HCT116 (cell line): ENCODE measurements around the gene BRWD1. TPM values are rescaled to one million over a fixed set of nuclear protein-coding genes. Genes with fewer than 3 reads are reported as not detected.

Source experiments
- ATAC-seq: fragments of 200-7000 bp; cut with Tn5 transposase; 2 replicates; pipeline ENCODE4 v1.9.1; 2020; ENCODE audit warnings: mild to moderate bottlenecking, moderate library complexity
- BruUV-seq: library from RNA; stranded (reverse); fragments of 400-500 nt; replicated peaks from 2 replicates; lab custom pipeline; 2021; lab: Mats Ljungman, UMichigan
- CTCF ChIA-PET: fragments of 300-600 bp; sonication (Branson Sonifier 250); formaldehyde crosslinking; loops from one replicate; lab custom pipeline; 2021; ENCODE audit warnings: antibody characterized with exemption; lab: Charles Lee
- POLR2A ChIA-PET: fragments of 300-600, 350-600 bp; sonication (Branson Sonifier 250); formaldehyde crosslinking; loops from one replicate; lab custom pipeline; 2021; ENCODE audit warnings: antibody characterized with exemption; lab: Charles Lee
- RAD21 ChIA-PET, 2 experiments: fragments of 300-600 bp; sonication (Branson Sonifier 250); formaldehyde crosslinking; loops; one replicate each; lab custom pipeline; 2023; ENCODE audit warnings: low total read pairs in 2 of 2; ENCODE audit not compliant: uncharacterized antibody in 2 of 2, unreplicated experiment in 2 of 2, low non-redundant PET in 1 of 2; lab: Charles Lee
- DNase-seq: peaks from one replicate; pipeline ENCODE4 v3.0.0-alpha.2; 2010; ENCODE audit warnings: low read depth, low spot score
- H2AFZ ChIP-seq: fragments of 200-600 bp; shearing (Covaris generic), sonication (generic); 2 replicates; pipeline ENCODE4 v1.6.1; 2017; ENCODE audit warnings: low read depth, mixed run types, mixed read lengths, antibody characterized with exemption, low read length; ENCODE audit not compliant: poor library complexity, severe bottlenecking
- H3K27ac ChIP-seq: 2 replicates; pipeline ENCODE4 v1.5.1; 2012; ENCODE audit warnings: low read depth, low read length
- H3K27me3 ChIP-seq: fragments of 200-600 bp; sonication (generic); 2 replicates; pipeline ENCODE4 v1.6.1; 2016; ENCODE audit warnings: mixed run types, low read length, mixed read lengths; ENCODE audit not compliant: insufficient read depth
- H3K36me3 ChIP-seq, 2 experiments: fragments of 200-500 bp in 1 of 2; fragments of 200-600 bp in 1 of 2; sonication (Bioruptor generic) in 1 of 2; sonication (generic) in 1 of 2; 2 replicates each; pipeline versions ENCODE4 v1.5.1 to v1.6.1; 2014 to 2016; ENCODE audit warnings: low read length in 2 of 2, inconsistent platforms in 1 of 2, mixed read lengths in 1 of 2, mixed run types in 1 of 2; ENCODE audit not compliant: insufficient read depth in 2 of 2, control insufficient read depth in 1 of 2
- H3K4me1 ChIP-seq, 2 experiments: fragments of 200-600 bp in 1 of 2; sonication (generic) in 1 of 2; 2 replicates each; pipeline versions ENCODE4 v1.5.1 to v1.6.1; 2012 to 2017; ENCODE audit warnings: low read length in 2 of 2, inconsistent platforms in 1 of 2, mild to moderate bottlenecking in 1 of 2, mixed read lengths in 1 of 2, mixed run types in 1 of 2, moderate library complexity in 1 of 2; ENCODE audit not compliant: insufficient read depth in 2 of 2, control insufficient read depth in 1 of 2
- H3K4me2 ChIP-seq: fragments of 200-600 bp; sonication (generic); 2 replicates; pipeline ENCODE4 v1.6.1; 2017; ENCODE audit warnings: mixed run types, low read length, mixed read lengths
- H3K4me3 ChIP-seq, 2 experiments: fragments of 200-600 bp in 1 of 2; sonication (generic) in 1 of 2; replicated peaks in 1 of 2; 2 replicates each; pipeline ENCODE4 v1.5.1; 2011 to 2016; ENCODE audit warnings: low read length in 2 of 2, control low read depth in 1 of 2, low read depth in 1 of 2, mild to moderate bottlenecking in 1 of 2, mixed read lengths in 1 of 2, mixed run types in 1 of 2
- H3K79me2 ChIP-seq: fragments of 200-600 bp; sonication (generic); 2 replicates; pipeline ENCODE4 v1.6.1; 2017; ENCODE audit warnings: mild to moderate bottlenecking, mixed run types, low read length, moderate library complexity, mixed read lengths; ENCODE audit not compliant: insufficient read depth
- H3K9ac ChIP-seq: fragments of 200-600 bp; sonication (generic); 2 replicates; pipeline ENCODE4 v1.6.1; 2016; ENCODE audit warnings: low read length, mixed read lengths
- H3K9me2 ChIP-seq: fragments of 200-600 bp; sonication (generic), shearing (Covaris generic); 2 replicates; pipeline ENCODE4 v1.6.1; 2017; ENCODE audit warnings: mixed run types, mild to moderate bottlenecking, moderate library complexity; ENCODE audit not compliant: insufficient read depth
- H3K9me3 ChIP-seq, 2 experiments: fragments of 200-500 bp in 1 of 2; fragments of 200-600 bp in 1 of 2; sonication (Bioruptor generic) in 1 of 2; sonication (generic) in 1 of 2; 2 replicates each; pipeline ENCODE4 v1.6.1; 2014 to 2017; ENCODE audit warnings: low read length in 2 of 2, mixed read lengths in 2 of 2, inconsistent platforms in 1 of 2, low read depth in 1 of 2, mild to moderate bottlenecking in 1 of 2, mixed run types in 1 of 2, moderate library complexity in 1 of 2; ENCODE audit not compliant: control insufficient read depth in 1 of 2, insufficient read depth in 1 of 2
- H4K20me1 ChIP-seq: fragments of 200-600 bp; sonication (generic), shearing (Covaris generic); 2 replicates; pipeline ENCODE4 v1.6.1; 2017; ENCODE audit warnings: mixed run types, mild to moderate bottlenecking, moderate library complexity; ENCODE audit not compliant: insufficient read depth
- CBX3 ChIP-seq: IDR thresholded peaks from 2 replicates; pipeline ENCODE4 v1.6.1; 2012; ENCODE audit warnings: low read depth
- CEBPB ChIP-seq: IDR thresholded peaks from 2 replicates; pipeline ENCODE4 v1.6.1; 2012; ENCODE audit warnings: low read depth
- EGR1 ChIP-seq: IDR thresholded peaks from 2 replicates; pipeline ENCODE4 v1.6.1; 2012; ENCODE audit warnings: low read depth
- EZH2 ChIP-seq: fragments of 200-600 bp; sonication (generic); IDR thresholded peaks from 2 replicates; pipeline ENCODE4 v1.6.1; 2017; ENCODE audit warnings: antibody characterized with exemption, mixed run types
- EZH2phosphoT487 ChIP-seq: fragments of 200-600 bp; IDR thresholded peaks from 2 replicates; pipeline ENCODE4 v1.6.1; 2018; ENCODE audit warnings: antibody characterized with exemption, borderline replicate concordance
- FOSL1 ChIP-seq: IDR thresholded peaks from 2 replicates; pipeline ENCODE4 v1.6.1; 2012; ENCODE audit warnings: low read depth
- JUND ChIP-seq: IDR thresholded peaks from 2 replicates; pipeline ENCODE4 v1.6.1; 2012
- POLR2AphosphoS5 ChIP-seq: IDR thresholded peaks from 2 replicates; pipeline ENCODE4 v1.6.1; 2011; ENCODE audit warnings: mild to moderate bottlenecking, low read depth, low read length, moderate library complexity
- SIN3A ChIP-seq: IDR thresholded peaks from 2 replicates; pipeline ENCODE4 v1.6.1; 2012; ENCODE audit warnings: low read depth
- SP1 ChIP-seq: IDR thresholded peaks from 2 replicates; pipeline ENCODE4 v1.6.1; 2012; ENCODE audit warnings: low read depth
- SRF ChIP-seq: IDR thresholded peaks from 2 replicates; pipeline ENCODE4 v1.6.1; 2012; ENCODE audit warnings: low read depth
- TCF7L2 ChIP-seq: IDR thresholded peaks from 2 replicates; pipeline ENCODE4 v1.7.0; 2011; ENCODE audit warnings: borderline replicate concordance, inconsistent platforms; ENCODE audit not compliant: insufficient read depth, insufficient read length; ENCODE audit errors: extremely low read depth
- YY1 ChIP-seq: IDR thresholded peaks from 2 replicates; pipeline ENCODE4 v1.6.1; 2011; ENCODE audit warnings: low read length, low read depth, moderate library complexity, mild to moderate bottlenecking; ENCODE audit not compliant: insufficient replicate concordance; ENCODE audit errors: extremely low read depth
- ZFX ChIP-seq: fragments of 450-650 bp; IDR thresholded peaks from 2 replicates; pipeline ENCODE4 v1.6.1; 2017
- ZNF274 ChIP-seq: fragments of 200-500 bp; sonication (Bioruptor generic); IDR thresholded peaks from 2 replicates; pipeline ENCODE4 v1.6.1; 2014; ENCODE audit warnings: mild to moderate bottlenecking, low read depth, low read length, inconsistent platforms
- intact Hi-C: fragments of 100-400 bp; cut with micrococcal nuclease; formaldehyde crosslinking; loops from 2 replicates; pipeline ENCODE4 v1.10.0; 2022
- total RNA-seq: library from RNA; stranded (reverse); gene quantifications from one replicate; pipeline ENCODE4 v1.2.1, GENCODE V29; 2021; ENCODE audit not compliant: unreplicated experiment
- TF ChIP-seq, protein P1 (sequence below): IDR thresholded peaks from 2 replicates; pipeline ENCODE4 v1.6.1; 2012
- TF ChIP-seq, protein P2 (sequence below): IDR thresholded peaks from 2 replicates; pipeline ENCODE4 v1.6.1; 2012
- TF ChIP-seq, protein P3 (sequence below), 3 experiments: fragments of 200-600 bp in 1 of 3; sonication (generic) in 1 of 3; IDR thresholded peaks in 2 of 3; conservative IDR thresholded peaks in 1 of 3; 2 replicates each; pipeline ENCODE4 v1.5.1; 2012 to 2017; ENCODE audit warnings: low read depth in 2 of 3, low read length in 2 of 3, antibody characterized with exemption in 1 of 3, borderline replicate concordance in 1 of 3, control low read depth in 1 of 3, mild to moderate bottlenecking in 1 of 3, mixed read lengths in 1 of 3, mixed run types in 1 of 3, moderate library complexity in 1 of 3; ENCODE audit not compliant: insufficient read depth in 1 of 3
- TF ChIP-seq, protein P4 (sequence below): IDR thresholded peaks from 2 replicates; pipeline ENCODE4 v1.6.1; 2012; ENCODE audit warnings: low read depth

BRWD1 gene
- total RNA-seq, 1 experiment from 2014 or later: 33.1 TPM

DNA sequence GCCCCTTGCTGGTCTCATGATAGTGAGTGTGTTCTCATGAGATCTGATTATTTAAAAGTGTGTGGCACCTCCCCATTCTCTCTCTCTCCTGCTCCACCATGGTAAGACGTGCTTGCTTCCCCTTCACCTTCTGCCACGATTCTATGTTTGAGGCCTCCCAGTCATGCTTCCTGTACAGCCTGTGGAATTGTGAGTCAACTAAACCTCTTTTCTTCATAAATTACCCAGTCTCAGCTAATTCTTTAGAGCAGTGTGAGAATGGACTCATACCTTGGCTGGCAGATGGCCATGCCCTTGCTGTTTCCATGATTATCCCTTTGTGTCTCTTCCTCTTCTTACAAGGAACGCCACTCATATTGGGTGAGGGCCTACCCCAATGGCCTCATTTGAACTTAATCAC lies 170.5 kb downstream of the BRWD1 start:
- H3K36me3 ChIP-seq: no peaks in the 10 kb centered on the region
- H3K9me2 ChIP-seq: no peaks in the 10 kb centered on the region
- no peak overlapping the region for H3K27ac ChIP-seq
- peaks cover 7% of the 10 kb centered on the region in 2 experiments; a peak in 2 of 4 replicates for H3K4me1 ChIP-seq
- no TSS peak for BruUV-seq
- no peak overlapping the region for H3K4me2 ChIP-seq
- H4K20me1 ChIP-seq: no peaks in the 10 kb centered on the region
- H3K9me3 ChIP-seq: no peaks in the 10 kb centered on the region
- CTCF ChIA-PET: no interaction called here
- no peak for ATAC-seq
- TF ChIP-seq CEBPB: no peak
- no peak for TF ChIP-seq ZFX
- TF ChIP-seq, protein P1, sequence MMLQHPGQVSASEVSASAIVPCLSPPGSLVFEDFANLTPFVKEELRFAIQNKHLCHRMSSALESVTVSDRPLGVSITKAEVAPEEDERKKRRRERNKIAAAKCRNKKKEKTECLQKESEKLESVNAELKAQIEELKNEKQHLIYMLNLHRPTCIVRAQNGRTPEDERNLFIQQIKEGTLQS: no peak
- no peak for TF ChIP-seq FOSL1
- no peak for TF ChIP-seq CBX3
- TF ChIP-seq, protein P2, sequence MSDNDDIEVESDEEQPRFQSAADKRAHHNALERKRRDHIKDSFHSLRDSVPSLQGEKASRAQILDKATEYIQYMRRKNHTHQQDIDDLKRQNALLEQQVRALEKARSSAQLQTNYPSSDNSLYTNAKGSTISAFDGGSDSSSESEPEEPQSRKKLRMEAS: no peak
- no peak for TF ChIP-seq EZH2phosphoT487
- TF ChIP-seq EGR1: no peak
- TF ChIP-seq SRF: no peak
- TF ChIP-seq, protein P3, sequence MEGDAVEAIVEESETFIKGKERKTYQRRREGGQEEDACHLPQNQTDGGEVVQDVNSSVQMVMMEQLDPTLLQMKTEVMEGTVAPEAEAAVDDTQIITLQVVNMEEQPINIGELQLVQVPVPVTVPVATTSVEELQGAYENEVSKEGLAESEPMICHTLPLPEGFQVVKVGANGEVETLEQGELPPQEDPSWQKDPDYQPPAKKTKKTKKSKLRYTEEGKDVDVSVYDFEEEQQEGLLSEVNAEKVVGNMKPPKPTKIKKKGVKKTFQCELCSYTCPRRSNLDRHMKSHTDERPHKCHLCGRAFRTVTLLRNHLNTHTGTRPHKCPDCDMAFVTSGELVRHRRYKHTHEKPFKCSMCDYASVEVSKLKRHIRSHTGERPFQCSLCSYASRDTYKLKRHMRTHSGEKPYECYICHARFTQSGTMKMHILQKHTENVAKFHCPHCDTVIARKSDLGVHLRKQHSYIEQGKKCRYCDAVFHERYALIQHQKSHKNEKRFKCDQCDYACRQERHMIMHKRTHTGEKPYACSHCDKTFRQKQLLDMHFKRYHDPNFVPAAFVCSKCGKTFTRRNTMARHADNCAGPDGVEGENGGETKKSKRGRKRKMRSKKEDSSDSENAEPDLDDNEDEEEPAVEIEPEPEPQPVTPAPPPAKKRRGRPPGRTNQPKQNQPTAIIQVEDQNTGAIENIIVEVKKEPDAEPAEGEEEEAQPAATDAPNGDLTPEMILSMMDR (IDR thresholded peaks at IDR 0.05 in 2 of 3, conservative IDR thresholded peaks at IDR 0.05 in 1 of 3; ENCODE audit: borderline replicate concordance in 1 of 3, insufficient read depth in 1 of 3, low read depth in 2 of 3, low read length in 2 of 3): no peak
- TF ChIP-seq JUND: no peak
- TF ChIP-seq ZNF274: no peak
- no peak for TF ChIP-seq POLR2AphosphoS5
- no peak for TF ChIP-seq EZH2
- TF ChIP-seq, protein P4, sequence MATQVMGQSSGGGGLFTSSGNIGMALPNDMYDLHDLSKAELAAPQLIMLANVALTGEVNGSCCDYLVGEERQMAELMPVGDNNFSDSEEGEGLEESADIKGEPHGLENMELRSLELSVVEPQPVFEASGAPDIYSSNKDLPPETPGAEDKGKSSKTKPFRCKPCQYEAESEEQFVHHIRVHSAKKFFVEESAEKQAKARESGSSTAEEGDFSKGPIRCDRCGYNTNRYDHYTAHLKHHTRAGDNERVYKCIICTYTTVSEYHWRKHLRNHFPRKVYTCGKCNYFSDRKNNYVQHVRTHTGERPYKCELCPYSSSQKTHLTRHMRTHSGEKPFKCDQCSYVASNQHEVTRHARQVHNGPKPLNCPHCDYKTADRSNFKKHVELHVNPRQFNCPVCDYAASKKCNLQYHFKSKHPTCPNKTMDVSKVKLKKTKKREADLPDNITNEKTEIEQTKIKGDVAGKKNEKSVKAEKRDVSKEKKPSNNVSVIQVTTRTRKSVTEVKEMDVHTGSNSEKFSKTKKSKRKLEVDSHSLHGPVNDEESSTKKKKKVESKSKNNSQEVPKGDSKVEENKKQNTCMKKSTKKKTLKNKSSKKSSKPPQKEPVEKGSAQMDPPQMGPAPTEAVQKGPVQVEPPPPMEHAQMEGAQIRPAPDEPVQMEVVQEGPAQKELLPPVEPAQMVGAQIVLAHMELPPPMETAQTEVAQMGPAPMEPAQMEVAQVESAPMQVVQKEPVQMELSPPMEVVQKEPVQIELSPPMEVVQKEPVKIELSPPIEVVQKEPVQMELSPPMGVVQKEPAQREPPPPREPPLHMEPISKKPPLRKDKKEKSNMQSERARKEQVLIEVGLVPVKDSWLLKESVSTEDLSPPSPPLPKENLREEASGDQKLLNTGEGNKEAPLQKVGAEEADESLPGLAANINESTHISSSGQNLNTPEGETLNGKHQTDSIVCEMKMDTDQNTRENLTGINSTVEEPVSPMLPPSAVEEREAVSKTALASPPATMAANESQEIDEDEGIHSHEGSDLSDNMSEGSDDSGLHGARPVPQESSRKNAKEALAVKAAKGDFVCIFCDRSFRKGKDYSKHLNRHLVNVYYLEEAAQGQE: no peak
- no peak for TF ChIP-seq YY1
- no peak for TF ChIP-seq SP1
- no peak for TF ChIP-seq SIN3A
- TF ChIP-seq TCF7L2: no peak
- POLR2A ChIA-PET: no interaction called here
- H3K27me3 ChIP-seq: no peaks in the 10 kb centered on the region
- H3K4me3 ChIP-seq: no peak overlapping the region
- RAD21 ChIA-PET: no interaction called here
- no peak overlapping the region for H3K9ac ChIP-seq
- DNase-seq: no peak
- H2AFZ ChIP-seq: no peak overlapping the region
- intact Hi-C loops: no loop called here
- no peaks in the 10 kb centered on the region for H3K79me2 ChIP-seq
